ENCODE results near the gene CST2. TPM values are rescaled to one million over a fixed set of nuclear protein-coding genes. Genes with fewer than 3 reads are reported as not detected.
"Not testable (repeated sequence)": the region's sequence is repeated elsewhere in the genome, so short reads cannot be mapped to it uniquely, and the experiment has no call there.

The CST2 gene
- total RNA-seq, 1 donor: not detected

GRCh38 chr20:23777380-23777779, 49.1 kb downstream of the CST2 start:
- not testable (repeated sequence) for H3K4me3 ChIP-seq (ENCODE audit: low read length); H3K27me3 ChIP-seq (ENCODE audit: insufficient read depth, low read length); H3K4me1 ChIP-seq (ENCODE audit: insufficient read depth, low read length); H3K9me3 ChIP-seq (ENCODE audit: low read depth, low read length)

- Histone ChIP-seq H3K9me3 (ENCODE audit: low read depth, low read length) (no peaks in the 10 kb centered on the region), H3K4me3 (ENCODE audit: low read length) (no peak overlapping the region), H3K27me3 (ENCODE audit: insufficient read depth, low read length) (no peaks in the 10 kb centered on the region), H3K4me1 (ENCODE audit: insufficient read depth, low read length) (no peaks in the 10 kb centered on the region)
Observed at GRCh38 chr20:23776067-23776771, 50.3 kb downstream of the CST2 start.

- Histone ChIP-seq H3K27me3 (ENCODE audit: insufficient read depth, low read length) (no peaks in the 10 kb centered on the region), H3K4me3 (ENCODE audit: low read length) (no peak overlapping the region), H3K9me3 (ENCODE audit: low read depth, low read length) (no peaks in the 10 kb centered on the region), H3K4me1 (ENCODE audit: insufficient read depth, low read length) (no peaks in the 10 kb centered on the region)
Observed at GRCh38 chr20:23774081-23774480, 52.4 kb downstream of the CST2 start.

Other genes starting within 250 kb of the CST2 start
- not detected for gene CST9, start 220.8 kb downstream of the CST2 start, total RNA-seq
- 486 TPM for gene CST3, start 188.8 kb downstream of the CST2 start, total RNA-seq
- not detected for gene CST4, start 137.7 kb downstream of the CST2 start, total RNA-seq
- gene CST1, start 75.8 kb downstream of the CST2 start, total RNA-seq: not detected
- gene CST5, start 53.0 kb upstream of the CST2 start, total RNA-seq: not detected
- gene GGTLC1, start 162.1 kb upstream of the CST2 start, total RNA-seq: not detected